WI38 (cell line): Measurements from ENCODE around the gene ABCB1.

Experiments
- H3K4me3 ChIP-seq: 2 replicates; pipeline ENCODE4 v1.5.1; 2011; ENCODE audit warnings: low read depth, mild to moderate bottlenecking, control low read depth, low read length
- TF ChIP-seq, protein P1 (sequence below): IDR thresholded peaks from 2 replicates; pipeline ENCODE4 v1.5.1; 2012; ENCODE audit warnings: low read depth, mild to moderate bottlenecking, control low read depth, low read length

ABCB1 gene

DNA sequence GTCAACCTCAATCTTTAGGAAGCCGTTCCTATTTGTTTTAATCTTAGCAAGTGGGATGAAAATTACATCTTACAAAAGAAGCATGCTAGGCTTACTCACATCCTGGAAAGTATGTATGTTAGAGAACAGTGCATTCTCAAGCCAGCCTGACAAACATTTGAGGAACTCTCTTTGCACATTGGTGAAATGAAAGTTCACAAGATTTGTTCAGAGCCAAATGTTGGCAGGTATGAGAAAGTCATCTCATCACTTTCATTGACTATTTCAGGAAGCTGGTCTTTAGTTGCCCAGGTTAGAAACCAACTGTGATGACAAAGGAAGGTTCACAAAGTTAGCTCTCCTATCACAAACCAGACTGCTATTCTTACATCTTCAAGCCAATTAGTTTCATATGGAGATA, 57.1 kb downstream of the ABCB1 start:
- no peak overlapping the region for H3K4me3 ChIP-seq
- TF ChIP-seq, protein P1, sequence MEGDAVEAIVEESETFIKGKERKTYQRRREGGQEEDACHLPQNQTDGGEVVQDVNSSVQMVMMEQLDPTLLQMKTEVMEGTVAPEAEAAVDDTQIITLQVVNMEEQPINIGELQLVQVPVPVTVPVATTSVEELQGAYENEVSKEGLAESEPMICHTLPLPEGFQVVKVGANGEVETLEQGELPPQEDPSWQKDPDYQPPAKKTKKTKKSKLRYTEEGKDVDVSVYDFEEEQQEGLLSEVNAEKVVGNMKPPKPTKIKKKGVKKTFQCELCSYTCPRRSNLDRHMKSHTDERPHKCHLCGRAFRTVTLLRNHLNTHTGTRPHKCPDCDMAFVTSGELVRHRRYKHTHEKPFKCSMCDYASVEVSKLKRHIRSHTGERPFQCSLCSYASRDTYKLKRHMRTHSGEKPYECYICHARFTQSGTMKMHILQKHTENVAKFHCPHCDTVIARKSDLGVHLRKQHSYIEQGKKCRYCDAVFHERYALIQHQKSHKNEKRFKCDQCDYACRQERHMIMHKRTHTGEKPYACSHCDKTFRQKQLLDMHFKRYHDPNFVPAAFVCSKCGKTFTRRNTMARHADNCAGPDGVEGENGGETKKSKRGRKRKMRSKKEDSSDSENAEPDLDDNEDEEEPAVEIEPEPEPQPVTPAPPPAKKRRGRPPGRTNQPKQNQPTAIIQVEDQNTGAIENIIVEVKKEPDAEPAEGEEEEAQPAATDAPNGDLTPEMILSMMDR: no peak

DNA sequence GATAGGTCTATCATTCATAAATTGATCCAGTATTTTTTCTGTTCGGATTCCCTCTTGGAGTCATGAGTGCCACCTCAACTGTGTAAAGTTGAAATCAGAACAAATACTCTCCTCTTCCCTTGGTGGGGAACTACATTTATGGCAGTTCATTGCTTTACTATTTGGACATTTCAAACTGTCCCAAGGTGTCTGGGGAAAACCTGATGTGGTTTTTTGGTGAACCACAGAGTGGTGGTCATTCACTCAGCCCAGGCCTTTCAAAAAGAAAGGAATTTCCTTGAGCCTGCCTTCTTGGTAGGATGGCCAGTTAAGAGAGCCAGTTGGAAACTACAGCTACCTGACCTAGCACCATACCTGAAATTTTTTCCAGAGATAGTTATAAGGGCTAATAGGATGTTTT, 59.0 kb downstream of the ABCB1 start:
- TF ChIP-seq, protein P1: no peak
- H3K4me3 ChIP-seq: no peak overlapping the region

DNA sequence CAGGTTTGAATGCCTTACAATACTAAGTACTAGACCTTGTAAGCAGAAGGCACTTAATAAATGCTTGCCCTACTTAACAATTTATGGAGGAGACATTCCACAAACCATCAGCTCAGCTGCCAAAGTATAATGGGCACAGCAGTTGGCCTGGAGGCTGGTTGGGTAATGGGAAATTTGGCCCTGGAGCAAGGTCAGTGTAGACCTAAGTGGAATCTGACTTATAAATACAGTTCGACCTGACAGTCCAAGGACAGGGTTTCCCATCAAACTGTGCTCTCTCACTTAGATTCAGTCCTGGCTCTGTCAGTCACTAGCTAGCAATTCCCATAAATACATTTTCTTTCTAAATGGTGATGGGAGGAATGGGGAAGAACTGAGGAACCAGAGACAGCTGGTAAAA, 62.6 kb downstream of the ABCB1 start:
- H3K4me3 ChIP-seq: no peak overlapping the region
- TF ChIP-seq, protein P1: no peak

DNA sequence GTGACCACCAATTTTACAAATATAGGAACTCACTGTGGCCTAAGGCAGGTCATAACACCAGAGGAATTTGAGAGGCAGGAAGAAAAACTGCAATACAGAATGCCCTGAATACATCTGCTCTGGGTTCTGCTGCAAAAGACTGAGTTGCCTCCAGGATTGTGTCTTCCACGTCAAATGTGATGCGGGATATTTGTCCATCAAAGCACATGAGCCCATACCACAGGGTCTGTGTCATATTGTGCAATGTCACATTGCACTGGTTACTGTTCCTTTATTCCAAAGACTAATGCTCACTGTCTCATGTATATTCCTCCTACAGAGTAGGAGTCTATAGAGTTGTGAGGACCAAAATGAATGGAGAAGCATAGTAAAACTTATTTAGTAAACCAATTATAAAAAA, 66.6 kb downstream of the ABCB1 start:
- H3K4me3 ChIP-seq: no peak overlapping the region
- TF ChIP-seq, protein P1: no peak

DNA sequence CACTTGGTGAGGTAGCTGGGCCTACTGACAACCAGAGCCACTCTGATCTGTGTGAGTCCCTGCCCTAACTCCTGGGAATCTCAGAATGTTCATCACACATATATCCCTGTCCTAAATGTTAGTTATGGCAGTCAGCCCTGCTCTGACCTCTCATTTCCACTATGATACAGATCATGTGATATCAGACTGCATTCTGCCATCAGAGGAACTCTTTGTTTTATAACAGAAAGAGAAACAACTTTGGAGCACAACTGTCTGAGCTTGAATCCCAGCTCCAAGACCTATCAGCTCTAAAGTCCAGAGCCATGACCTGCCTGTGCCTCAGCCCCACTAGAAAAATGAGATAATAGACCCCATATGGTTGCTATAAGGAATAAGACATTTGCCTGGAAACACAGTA, 70.6 kb downstream of the ABCB1 start:
- TF ChIP-seq, protein P1: no peak

DNA sequence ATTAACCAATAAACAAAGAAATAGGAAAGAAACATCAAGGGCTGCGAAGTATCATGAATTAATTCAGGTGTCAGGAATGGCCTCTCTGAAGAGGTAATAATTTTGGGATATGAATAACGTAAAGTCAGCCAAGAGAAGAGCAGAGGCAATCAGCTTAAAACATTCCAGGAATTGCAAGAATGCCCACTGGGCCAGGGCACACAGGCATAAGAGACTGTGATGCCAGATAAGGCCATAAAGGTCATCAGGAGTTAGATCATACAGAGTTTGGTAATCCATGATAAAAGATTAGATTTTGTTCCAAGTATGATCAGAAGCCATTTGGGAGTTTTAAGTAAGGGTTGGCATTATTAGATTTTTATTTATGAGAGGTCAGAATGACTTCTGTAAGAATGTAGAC, 72.0 kb downstream of the ABCB1 start:
- TF ChIP-seq, protein P1: no peak
- H3K4me3 ChIP-seq: no peak overlapping the region

More for the DNA sequence above, 70.6 kb downstream of the ABCB1 start:
- H3K4me3 ChIP-seq: no peak overlapping the region

DNA sequence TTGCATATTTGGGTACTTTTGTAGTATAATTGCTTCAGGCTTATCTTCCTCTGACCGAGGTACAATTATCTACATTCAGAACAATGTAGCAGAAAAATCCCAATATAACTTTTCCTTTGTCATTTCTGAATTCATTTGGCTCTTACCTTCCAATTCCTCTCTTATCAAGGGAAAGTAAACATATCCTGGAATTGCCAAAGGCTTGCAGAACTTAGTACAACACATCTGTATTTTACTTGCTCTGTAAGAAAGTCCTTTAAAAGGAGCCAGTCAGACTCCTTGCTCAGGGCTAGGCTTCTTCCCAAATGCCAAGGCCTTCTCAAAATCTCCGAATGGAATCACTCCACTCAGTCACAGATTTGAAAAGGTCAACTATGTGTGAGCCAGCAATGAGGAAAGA, 81.9 kb downstream of the ABCB1 start:
- H3K4me3 ChIP-seq: no peak overlapping the region
- TF ChIP-seq, protein P1: no peak
